Uterus (tissue), 2 donors: ENCODE measurements around the gene CSH1.

Source experiments
- CTCF ChIP-seq, 4 experiments: fragments of 200-600 bp in 2 of 4; fragments of 450-650 bp in 2 of 4; sonication (generic) in 2 of 4; IDR thresholded peaks; one replicate each; pipeline ENCODE4 v1.5.1; 2016 to 2019; ENCODE audit warnings: antibody characterized with exemption in 4 of 4, mild to moderate bottlenecking in 2 of 4, moderate library complexity in 1 of 4
- POLR2A ChIP-seq, 2 donors: fragments of 450-650 bp; IDR thresholded peaks; one replicate each; pipeline ENCODE4 v1.6.1; 2016; ENCODE audit warnings: antibody characterized with exemption in 2 of 2, mild to moderate bottlenecking in 1 of 2, moderate library complexity in 1 of 2

- TF ChIP-seq CTCF (IDR thresholded peaks at IDR 0.05) (no peak), POLR2A (IDR thresholded peaks at IDR 0.05) (no peak)
Measured at GRCh38 chr17:63944736-63945499, 48.5 kb upstream of the CSH1 start.
